NCI-H2081 treated with DMSO at 0.1 percent for 48 hours (cell line): ENCODE data around the gene LEFTY2.
"Not testable (repeated sequence)": the region's sequence is repeated elsewhere in the genome, so short reads cannot be mapped to it uniquely, and the experiment has no call there.

Experiments
- DNase-seq: peaks from one replicate; lab custom pipeline; 2025; lab: John Stamatoyannopoulos, UW

The LEFTY2 gene

DNA sequence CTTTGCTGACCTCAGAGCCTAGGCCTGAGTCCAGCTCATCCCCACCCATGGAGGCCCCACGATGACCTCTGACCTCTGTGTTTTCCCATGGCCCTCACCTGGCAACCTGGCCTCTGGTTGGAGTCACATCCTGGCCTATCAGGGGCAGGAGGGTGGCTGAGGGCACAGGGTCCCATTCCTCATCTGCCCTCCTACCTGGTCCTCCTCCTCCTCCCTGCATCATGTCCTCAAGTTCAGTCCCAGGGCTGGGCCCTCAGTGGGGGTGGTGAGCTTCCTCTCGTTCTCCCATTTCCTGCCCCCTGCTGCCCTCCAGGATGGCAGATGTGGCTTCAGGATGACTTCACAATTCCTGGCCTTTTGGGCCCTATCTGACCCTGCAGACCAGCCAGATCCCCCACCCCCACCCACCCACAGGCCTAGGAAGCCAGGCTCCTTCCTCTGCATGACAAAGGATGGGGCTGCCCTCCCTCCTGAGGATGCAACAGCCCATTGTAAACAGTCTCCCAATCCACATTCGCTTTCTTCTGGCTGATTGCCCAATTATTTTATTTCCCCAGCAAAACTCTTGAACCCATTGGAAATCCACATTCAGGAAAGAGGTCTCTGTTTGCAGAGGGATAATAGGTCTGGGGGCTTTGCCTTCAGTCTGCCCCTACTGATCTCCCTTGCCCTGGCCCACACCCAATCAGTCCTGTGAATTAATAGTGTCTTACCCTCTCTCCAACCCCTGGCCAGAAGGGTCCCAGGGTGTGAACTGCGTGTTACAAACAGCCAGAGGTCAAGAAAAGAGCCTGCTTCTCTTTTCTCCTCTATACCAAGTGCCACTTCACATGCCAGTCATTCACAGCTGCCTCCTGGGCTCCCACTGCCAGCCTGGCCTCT lies 41.7 kb downstream of the LEFTY2 start:
- no peak for DNase-seq

- DNase-seq: no peak
Observed at GRCh38 chr1:225897595-225898514, 43.2 kb downstream of the LEFTY2 start.

DNA sequence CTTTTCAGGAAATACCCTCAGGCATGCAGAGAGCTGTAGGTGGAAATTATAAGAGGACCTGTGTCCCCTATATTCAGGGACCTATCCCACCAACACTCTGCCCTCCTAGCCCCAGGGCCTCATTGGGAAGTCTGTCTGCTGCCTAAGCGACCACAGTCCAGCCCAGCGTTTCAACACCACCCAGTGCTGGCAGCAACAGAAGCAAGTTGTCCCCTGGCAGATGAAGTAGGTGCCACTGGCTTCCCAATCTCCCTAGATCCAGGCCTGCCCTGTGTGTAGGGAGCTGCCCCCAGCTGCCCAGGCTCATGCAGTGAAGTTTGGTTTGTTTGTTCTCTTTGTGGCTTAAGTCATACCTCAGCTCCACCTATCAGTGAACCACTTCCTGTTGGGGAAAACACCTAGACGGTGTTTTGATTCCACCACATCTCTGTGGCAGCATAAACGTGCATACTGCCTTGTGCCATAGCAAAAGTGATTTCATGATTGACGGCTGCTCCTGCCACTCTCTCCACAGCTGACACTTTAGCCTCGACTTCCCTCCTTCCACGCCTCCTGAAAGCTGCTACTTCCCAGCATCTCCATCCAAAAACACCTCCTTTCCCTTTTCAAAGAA lies 44.0 kb downstream of the LEFTY2 start:
- no peak for DNase-seq

- DNase-seq: no peak
Observed at GRCh38 chr1:225896494-225896893, 44.5 kb downstream of the LEFTY2 start.

GRCh38 chr1:225892307-225892706 lies 48.7 kb downstream of the LEFTY2 start:
- DNase-seq: no peak

DNA sequence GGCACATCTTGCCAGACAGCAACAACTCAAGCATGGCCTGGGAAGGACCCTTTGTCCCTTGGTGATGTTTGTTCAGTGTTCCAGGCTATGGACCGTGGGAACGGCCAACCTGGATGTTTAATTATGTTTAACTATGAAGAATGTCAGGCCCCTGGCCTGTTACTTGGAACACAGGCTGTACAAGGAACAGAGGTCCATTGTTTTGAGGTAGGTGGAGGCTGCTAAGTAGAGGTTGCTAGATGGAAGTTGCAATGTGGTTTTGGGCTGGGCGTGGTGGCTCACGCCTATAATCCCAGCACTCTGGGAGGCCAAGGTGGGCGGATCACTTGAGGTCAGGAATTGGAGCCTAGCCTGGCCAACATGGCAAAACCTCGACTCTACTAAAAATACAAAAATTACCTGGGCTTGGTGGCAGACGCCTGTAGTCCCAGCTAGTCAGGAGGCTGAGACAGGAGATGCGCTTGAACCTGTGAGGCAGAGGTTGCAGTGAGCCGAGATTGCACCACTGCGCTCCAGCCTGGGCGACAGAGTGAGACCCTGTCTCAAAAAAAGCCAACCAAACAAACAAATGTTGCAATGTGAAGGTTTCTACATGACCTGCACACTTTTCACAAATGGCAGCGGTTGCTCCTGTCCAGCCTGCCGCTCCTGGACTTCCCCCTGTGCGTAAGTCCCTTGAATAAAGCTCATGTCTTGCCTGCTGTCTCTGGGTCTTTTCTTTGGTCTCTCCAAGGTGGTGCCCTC lies 49.6 kb downstream of the LEFTY2 start:
- DNase-seq: no peak

DNA sequence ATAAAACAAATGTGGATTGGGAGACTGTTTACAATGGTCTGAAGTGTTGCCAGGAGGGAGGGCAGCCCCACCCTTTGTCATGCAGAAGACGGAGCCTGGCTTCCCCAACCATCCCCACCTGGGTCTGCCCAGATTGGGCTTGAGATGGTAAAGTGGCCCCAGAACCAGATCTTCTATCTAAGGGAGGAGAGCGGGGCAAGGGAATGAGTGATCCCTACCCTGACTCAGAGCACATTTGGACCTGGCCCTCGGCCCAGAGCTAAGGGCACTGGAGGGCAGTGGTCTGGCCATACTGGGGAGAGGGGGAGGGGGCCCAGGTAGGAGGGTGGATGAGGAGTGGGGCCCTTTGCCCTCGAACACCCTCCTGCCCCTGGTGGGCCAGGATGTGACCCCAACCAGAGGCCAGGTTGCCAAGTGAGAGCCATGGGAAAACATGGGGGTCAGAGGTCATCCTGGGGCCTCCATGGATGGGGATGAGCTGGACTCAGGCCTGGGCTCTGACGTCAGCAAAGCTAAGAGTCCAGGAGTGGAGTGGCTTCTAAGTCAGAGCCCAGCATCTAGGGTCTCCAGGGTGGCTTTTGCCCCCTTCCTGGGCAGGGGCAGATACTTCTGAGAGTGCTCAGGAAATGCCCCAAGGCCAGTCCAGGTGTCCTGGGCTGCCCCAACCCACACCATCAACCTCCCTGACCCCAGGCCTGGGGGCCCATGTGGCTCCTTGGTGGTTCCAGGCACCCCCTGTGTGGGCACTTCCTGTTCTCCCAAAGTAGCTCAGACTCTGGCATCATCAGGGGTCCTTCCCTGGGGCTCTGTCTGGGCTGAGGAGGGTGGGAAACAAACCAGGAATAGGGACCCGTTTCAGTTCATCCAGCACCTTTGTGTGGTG lies 50.4 kb downstream of the LEFTY2 start:
- DNase-seq: no peak

DNA sequence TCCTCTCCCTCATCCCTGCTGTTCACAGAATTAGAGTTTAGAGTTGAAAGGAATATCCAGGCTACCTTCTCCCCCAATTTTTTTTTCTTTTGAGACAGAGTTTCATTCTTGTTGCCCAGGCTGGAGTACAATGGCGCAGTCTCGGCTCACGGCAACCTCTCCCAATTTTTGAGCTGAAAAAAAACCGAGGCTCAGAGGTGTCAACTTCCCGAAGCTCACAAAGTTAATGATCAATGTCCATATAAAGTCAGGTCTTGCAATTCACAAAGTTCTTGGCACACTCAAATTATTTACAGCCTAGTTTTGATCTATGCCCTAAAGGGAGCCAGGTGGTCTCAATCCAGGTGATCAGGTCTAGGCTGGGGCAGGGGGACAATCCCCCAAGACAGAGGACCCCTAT lies 51.3 kb downstream of the LEFTY2 start:
- no peak for DNase-seq

GRCh38 chr1:225888898-225889601 lies 52.0 kb downstream of the LEFTY2 start, which contains the start of gene LEFTY1:
Gene LEFTY1 (minus strand): TSS chr1:225889146. CDS start chr1:225889066, 80 bp downstream.
- no peak for DNase-seq

DNA sequence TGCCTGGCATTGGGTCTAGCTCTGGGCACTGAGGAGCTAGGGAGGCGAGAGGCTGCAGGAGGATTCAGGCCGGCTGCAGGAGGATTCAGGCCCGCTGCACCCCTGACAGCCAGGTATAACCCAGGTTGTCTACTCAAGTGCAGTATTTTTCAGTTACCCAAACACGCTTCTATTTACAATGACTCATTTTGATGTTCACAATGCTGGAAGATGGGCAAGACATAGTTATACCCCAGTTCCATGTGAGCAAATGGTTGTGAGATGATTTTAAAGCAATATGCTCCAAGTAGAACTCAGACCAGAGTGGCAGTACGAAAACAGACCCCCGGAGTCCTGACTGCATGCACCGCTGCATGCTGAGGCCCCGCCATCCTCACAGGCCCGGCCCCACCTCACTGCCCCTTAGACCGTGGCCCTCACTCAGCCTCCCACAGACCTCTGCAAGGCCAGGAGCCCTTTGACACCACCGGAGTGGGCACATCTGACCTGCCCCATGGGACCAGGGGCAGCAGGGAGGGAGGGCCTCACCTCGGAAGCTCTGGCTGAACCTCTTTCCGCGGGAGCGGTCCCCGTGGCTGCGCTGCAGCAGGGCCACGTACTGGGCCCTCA lies 52.6 kb downstream of the LEFTY2 start:
- DNase-seq: no peak

DNA sequence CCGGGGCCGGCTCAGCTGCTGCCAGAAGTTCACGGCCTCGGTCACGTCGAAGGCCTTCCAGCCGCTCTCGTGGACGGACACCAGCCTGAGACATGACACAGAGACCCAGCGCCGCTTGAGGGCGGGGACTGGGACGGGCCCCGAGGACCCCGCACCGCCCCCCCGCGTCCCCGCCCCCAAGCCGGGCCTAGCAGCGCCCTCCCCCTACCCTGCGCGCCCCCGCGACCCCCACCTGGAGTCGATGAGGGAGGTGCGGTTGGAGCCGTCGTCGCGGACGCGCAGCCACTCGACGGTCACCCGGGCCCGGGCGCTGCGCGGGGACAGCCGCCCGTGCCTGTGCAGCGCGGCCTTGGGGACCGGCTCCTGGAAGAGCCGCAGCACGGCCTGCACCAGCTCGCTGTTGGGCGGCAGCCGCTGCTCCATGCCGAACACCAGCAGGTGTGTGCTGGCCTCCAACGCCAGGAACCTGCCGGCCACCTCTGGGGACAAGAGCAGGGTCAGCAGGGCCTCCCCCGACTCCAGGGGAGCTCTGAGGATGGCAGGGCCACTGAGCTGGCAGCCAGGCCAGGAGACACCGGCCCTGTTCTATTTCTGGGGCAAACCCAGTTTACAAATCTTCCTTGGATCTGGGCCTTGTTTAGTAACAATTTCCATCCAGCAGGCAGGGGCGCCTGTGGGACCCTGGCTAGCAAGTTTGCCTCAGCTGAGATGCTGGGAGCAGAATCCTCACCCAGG lies 53.3 kb downstream of the LEFTY2 start:
- not testable (repeated sequence) for DNase-seq

GRCh38 chr1:225887030-225887314 lies 54.0 kb downstream of the LEFTY2 start:
- DNase-seq: no peak
